K562 (cell line): Measurements from ENCODE around the gene MND1. TPM values are rescaled to one million over a fixed set of nuclear protein-coding genes. Genes with fewer than 3 reads are reported as not detected.

ENCODE experiments used
- ATAC-seq: fragments of 200-7000 bp; cut with Tn5 transposase; 3 replicates; pipeline ENCODE4 v1.9.1; 2020; ENCODE audit warnings: moderate library complexity
- BruUV-seq: library from RNA; stranded (reverse); fragments of 400-500 nt; replicated peaks from 2 replicates; lab custom pipeline; 2021; lab: Mats Ljungman, UMichigan
- CTCF ChIA-PET: fragments of 300-600 bp; formaldehyde crosslinking; extraction: SDS; loops from one replicate; lab custom pipeline; 2021; ENCODE audit warnings: low intra/inter-chr PET ratio; lab: Yijun Ruan, JAX
- POLR2A ChIA-PET: fragments of 300-600, 350-650 bp; sonication (Branson Sonifier 250); formaldehyde crosslinking; extraction: SDS; loops from one replicate; lab custom pipeline; 2021; ENCODE audit warnings: antibody characterized with exemption, inconsistent platforms; lab: Yijun Ruan, JAX
- DNase-seq, 4 experiments: peaks; one replicate each; pipeline versions ENCODE4 v3.0.0 to v3.0.0-alpha.2; 2011 to 2018; ENCODE audit warnings: low spot score in 3 of 4, mixed read lengths in 3 of 4; ENCODE audit errors: extremely low read depth in 1 of 4
- FAIRE-seq: peaks from 2 replicates; lab custom pipeline; 2011; peaks lifted over from hg19 to GRCh38; lab: Jason Lieb, UNC
- H2AFZ ChIP-seq: 2 replicates; pipeline ENCODE4 v1.6.0; 2011; ENCODE audit warnings: low read depth, low read length, control low read depth, inconsistent platforms
- H3K27ac ChIP-seq: fragments of 200-600 bp; 3 replicates; pipeline ENCODE4 v1.8.0; 2011; ENCODE audit warnings: low read depth, mild to moderate bottlenecking, control low read depth, inconsistent platforms, low read length, moderate library complexity, mixed read lengths; ENCODE audit errors: extremely low read depth
- H3K27me3 ChIP-seq, 2 experiments: fragments of 300-600 bp in 1 of 2; 2 replicates in 1 of 2; 3 replicates in 1 of 2; pipeline versions ENCODE4 v1.6.0 to v1.8.0; 2011; ENCODE audit warnings: inconsistent platforms in 2 of 2, low read length in 2 of 2, mild to moderate bottlenecking in 1 of 2, mixed read lengths in 1 of 2, moderate library complexity in 1 of 2; ENCODE audit not compliant: control insufficient read depth in 2 of 2, insufficient read depth in 2 of 2
- H3K36me3 ChIP-seq: fragments of 300-600 bp; 3 replicates; pipeline ENCODE4 v1.8.0; 2011; ENCODE audit warnings: mild to moderate bottlenecking, low read length, inconsistent platforms; ENCODE audit not compliant: control insufficient read depth, insufficient read depth
- H3K4me1 ChIP-seq, 2 experiments: fragments of 200-600 bp in 1 of 2; replicated peaks in 1 of 2; 2 replicates in 1 of 2; 3 replicates in 1 of 2; pipeline versions ENCODE4 v1.5.1 to v1.8.0; 2011; ENCODE audit warnings: inconsistent platforms in 2 of 2, low read length in 2 of 2, mild to moderate bottlenecking in 1 of 2, mixed read lengths in 1 of 2, moderate library complexity in 1 of 2; ENCODE audit not compliant: control insufficient read depth in 2 of 2, insufficient read depth in 2 of 2
- H3K4me2 ChIP-seq: 2 replicates; pipeline ENCODE4 v1.6.1; 2011; ENCODE audit warnings: low read length, control low read depth, inconsistent platforms, mixed read lengths; ENCODE audit not compliant: insufficient read depth
- H3K4me3 ChIP-seq: fragments of 200-600 bp; sonication (generic), shearing (Covaris generic); 2 replicates; pipeline ENCODE4 v1.5.1; 2016; ENCODE audit warnings: control low read depth, inconsistent platforms
- H3K79me2 ChIP-seq: fragments of 200-600 bp; 3 replicates; pipeline ENCODE4 v1.8.0; 2011; ENCODE audit warnings: low read length, inconsistent platforms; ENCODE audit not compliant: control insufficient read depth, insufficient read depth
- H3K9ac ChIP-seq, 2 experiments: 2 replicates each; pipeline versions ENCODE4 v1.6.0 to v1.6.1; 2011; ENCODE audit warnings: low read depth in 2 of 2, low read length in 2 of 2, control low read depth in 1 of 2, inconsistent platforms in 1 of 2, mild to moderate bottlenecking in 1 of 2, mixed read lengths in 1 of 2; ENCODE audit not compliant: insufficient read depth in 1 of 2
- H3K9me1 ChIP-seq: one replicate; pipeline ENCODE4 v1.6.0; 2011; ENCODE audit warnings: inconsistent platforms, mild to moderate bottlenecking, low read length, moderate library complexity; ENCODE audit not compliant: control insufficient read depth, insufficient read depth
- H3K9me3 ChIP-seq: replicated peaks from 2 replicates; pipeline ENCODE4 v1.5.1; 2011; ENCODE audit warnings: low read depth, low read length, inconsistent platforms; ENCODE audit not compliant: control insufficient read depth, insufficient read depth
- H4K20me1 ChIP-seq: replicated peaks from 2 replicates; pipeline ENCODE4 v1.6.1; 2011; ENCODE audit warnings: low read length, inconsistent platforms, mixed read lengths; ENCODE audit not compliant: control insufficient read depth, insufficient read depth
- BDP1 ChIP-seq: IDR thresholded peaks from 3 replicates; pipeline ENCODE4 v1.6.1; 2011; ENCODE audit not compliant: insufficient read length, insufficient read depth
- CBFA2T3 ChIP-seq: fragments of 450-650 bp; IDR thresholded peaks from 2 replicates; pipeline ENCODE4 v1.6.1; 2017
- DDX20 ChIP-seq: fragments of 450-650 bp; IDR thresholded peaks from 2 replicates; pipeline ENCODE4 v1.6.1; 2016; ENCODE audit warnings: missing genetic modification characterization, low read depth, mild to moderate bottlenecking, missing compliant biosample characterization, moderate library complexity
- ELF2 ChIP-seq: fragments of 250-450 bp; sonication (Bioruptor Pico); IDR thresholded peaks from 2 replicates; pipeline ENCODE4 v1.5.0; 2021; ENCODE audit warnings: mild to moderate bottlenecking
- GABPB1 ChIP-seq: sonication (generic); formaldehyde crosslinking; IDR thresholded peaks from 2 replicates; pipeline ENCODE4 v1.8.0; 2022; ENCODE audit warnings: mild to moderate bottlenecking, missing genetic modification reagents
- GATAD2B ChIP-seq: fragments of 450-650 bp; IDR thresholded peaks from 2 replicates; pipeline ENCODE4 v1.6.1; 2017; ENCODE audit warnings: mild to moderate bottlenecking, borderline replicate concordance
- HINFP ChIP-seq: fragments of 450-650 bp; conservative IDR thresholded peaks from 2 replicates; pipeline ENCODE4 v1.6.1; 2016; ENCODE audit warnings: missing genetic modification characterization, low read depth, mild to moderate bottlenecking, control low read depth, missing compliant biosample characterization
- HMG20B ChIP-seq: fragments of 250-450 bp; sonication (Bioruptor Pico); IDR thresholded peaks from 2 replicates; pipeline ENCODE4 v1.5.0; 2021; ENCODE audit warnings: mild to moderate bottlenecking
- IRF1 ChIP-seq: sonication (generic); formaldehyde crosslinking; IDR thresholded peaks from 2 replicates; pipeline ENCODE4 v1.8.0; 2022; ENCODE audit warnings: missing genetic modification reagents, mild to moderate bottlenecking, borderline replicate concordance
- KLF10 ChIP-seq: fragments of 250-450 bp; sonication (Bioruptor Pico); IDR thresholded peaks from 2 replicates; pipeline ENCODE4 v1.6.1; 2021; ENCODE audit warnings: matching md5 sums
- NR2F6 ChIP-seq: fragments of 450-650 bp; formaldehyde crosslinking; IDR thresholded peaks from 2 replicates; pipeline ENCODE4 v1.4.0; 2020; ENCODE audit warnings: mild to moderate bottlenecking
- SFPQ ChIP-seq: fragments of 200-400 bp; formaldehyde crosslinking; IDR thresholded peaks from 2 replicates; pipeline ENCODE4 v1.6.1; 2017; ENCODE audit warnings: mild to moderate bottlenecking, low read depth, low read length, moderate library complexity
- SREBF1 ChIP-seq: fragments of 150-350 bp; IDR thresholded peaks from 2 replicates; pipeline ENCODE4 v1.6.1; 2014; ENCODE audit warnings: antibody characterized with exemption, low read depth, low read length, borderline replicate concordance
- SRSF3 ChIP-seq: fragments of 200-400 bp; formaldehyde crosslinking; IDR thresholded peaks from 2 replicates; pipeline ENCODE4 v1.6.1; 2016; ENCODE audit warnings: mild to moderate bottlenecking, low read length, moderate library complexity; ENCODE audit not compliant: insufficient read depth
- TAL1 ChIP-seq: fragments of 450-650 bp; IDR thresholded peaks from 2 replicates; pipeline ENCODE4 v1.6.1; 2016; ENCODE audit warnings: mild to moderate bottlenecking
- ZNF12 ChIP-seq: sonication (generic); formaldehyde crosslinking; IDR thresholded peaks from 2 replicates; pipeline ENCODE4 v1.4.0; 2020; ENCODE audit warnings: mild to moderate bottlenecking, missing genetic modification reagents
- ZNF134 ChIP-seq: fragments of 250-450 bp; sonication (Bioruptor Pico); conservative IDR thresholded peaks from 2 replicates; pipeline ENCODE4 v1.4.0; 2020
- ZNF23 ChIP-seq: fragments of 250-450 bp; sonication (Bioruptor Pico); IDR thresholded peaks from 2 replicates; pipeline ENCODE4 v1.4.0; 2020; ENCODE audit warnings: mild to moderate bottlenecking
- ZNF785 ChIP-seq: fragments of 250-450 bp; sonication (Bioruptor Pico); IDR thresholded peaks from 2 replicates; pipeline ENCODE4 v1.4.0; 2020; ENCODE audit warnings: mild to moderate bottlenecking
- WGBS: fragments of 100-300 bp; shearing (Covaris generic); methylation state at CpG from one replicate; pipeline ENCODE4 v1.1.6; 2016; ENCODE audit warnings: low coverage, mixed read lengths; ENCODE audit not compliant: insufficient coverage; ENCODE audit errors: missing lambda C conversion rate; 5-methylcytosine and 5-hydroxymethylcytosine counted together
- in situ Hi-C: fragments of 300-500 bp; cut with MboI; formaldehyde crosslinking; loops from 4 replicates; pipeline ENCODE4 v1.15.0; 2018; ENCODE audit warnings: inconsistent platforms, mixed read lengths
- intact Hi-C: fragments of 100-400 bp; cut with micrococcal nuclease; formaldehyde crosslinking; loops from 2 replicates; pipeline ENCODE4 v1.14.2; 2022
- polyA plus RNA-seq, 8 experiments: library from polyadenylated mRNA; depleted of rRNA in 4 of 8; stranded (reverse) in 5 of 8; unstranded in 3 of 8; fragments of >200 nt; fragmentation: Nextera tagmentation in 2 of 8; fragmentation: Illumina TruSeq in 1 of 8; extraction: Ambion mirVana in 2 of 8; extraction: Trizol in 1 of 8; gene quantifications; 2 replicates each; pipeline versions ENCODE4 v1.2.1 to v1.2.3, GENCODE V29; 2011 to 2014; ENCODE audit warnings: inconsistent platforms in 1 of 8, missing spikeins in 1 of 8
- total RNA-seq, 7 experiments: library from RNA; depleted of rRNA in 6 of 7; stranded (reverse); fragments of >200 nt in 6 of 7; fragmentation: Illumina TruSeq in 2 of 7; extraction: Trizol in 2 of 7; gene quantifications; 2 replicates each; pipeline versions ENCODE4 v1.2.1 to v1.2.3, GENCODE V29; 2011 to 2021; ENCODE audit warnings: low replicate concordance in 1 of 7

The MND1 gene
- total and polyA plus RNA-seq, 9 of the 15 experiments (the other 6 are each of a cell fraction or from before 2014, with no cell fraction given), result 35.3 to 94.1 (median 59.9) TPM

GRCh38 chr4:153375303-153375702 lies 30.8 kb downstream of the MND1 start (continued):
- TF ChIP-seq HINFP, result no peak

DNA sequence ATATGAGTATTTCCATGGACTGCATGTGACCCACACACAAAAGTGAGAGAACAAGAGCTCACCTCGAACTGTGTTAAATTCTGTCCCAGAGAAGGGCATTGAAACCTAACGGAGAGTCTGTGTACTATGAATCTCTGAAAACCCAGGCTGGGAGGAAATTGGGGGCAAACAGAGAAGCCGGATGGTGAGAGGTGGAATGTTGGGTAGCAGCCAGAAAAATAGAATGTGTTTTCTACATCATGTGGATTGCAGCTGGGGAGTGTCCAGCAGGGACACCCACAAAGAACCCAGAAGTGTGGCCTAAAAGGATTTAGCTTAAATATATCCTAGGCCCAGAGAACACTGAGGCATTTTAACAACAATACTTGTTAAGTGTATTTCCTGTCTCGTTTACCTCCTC lies 38.6 kb downstream of the MND1 start:
- no peaks in the 10 kb centered on the region; the same call in 2 of the 3 replicates for H3K79me2 ChIP-seq
- H3K36me3 ChIP-seq, result peaks cover 24% of the 10 kb centered on the region; the same call in 2 of the 3 replicates
- H3K27me3 ChIP-seq, result no peaks in the 10 kb centered on the region
- no peaks in the 10 kb centered on the region for H3K9me3 ChIP-seq
- H3K27ac ChIP-seq, result no peak overlapping the region
- ATAC-seq, result no peak
- no TSS peak for BruUV-seq
- no peak for DNase-seq
- H3K9me1 ChIP-seq, result no peaks in the 10 kb centered on the region
- TF ChIP-seq IRF1 (CRISPR knock-in tag) (no peak), ZNF134 (CRISPR knock-in tag) (no peak), TAL1 (no peak), HMG20B (CRISPR knock-in tag) (no peak), BDP1 (no peak), SRSF3 (no peak), ZNF12 (CRISPR knock-in tag) (no peak), GATAD2B (no peak), KLF10 (CRISPR knock-in tag) (no peak), ZNF23 (no peak), SREBF1 (no peak), CBFA2T3 (no peak), GABPB1 (no peak), NR2F6 (CRISPR knock-in tag) (no peak), DDX20 (tag) (no peak), ELF2 (CRISPR knock-in tag) (no peak), SFPQ (no peak), ZNF785 (CRISPR knock-in tag) (no peak)
- H4K20me1 ChIP-seq, result no peaks in the 10 kb centered on the region
- in situ Hi-C loops (no loop called here), intact Hi-C loops (no loop called here)
- no peak for FAIRE-seq
- H3K4me1 ChIP-seq, result no peaks in the 10 kb centered on the region
- no peak overlapping the region for H2AFZ ChIP-seq
- 77% methylated on average over 4 of the region's 4 CpGs for WGBS
- no peak overlapping the region for H3K4me2 ChIP-seq
- ChIA-PET CTCF (no interaction called here), POLR2A (no interaction called here)
- H3K4me3 ChIP-seq, result no peak overlapping the region
- H3K9ac ChIP-seq, result no peak overlapping the region
